ENCODE results near the gene OPA1. TPM values are rescaled to one million over a fixed set of nuclear protein-coding genes. Genes with fewer than 3 reads are reported as not detected.

Gene OPA1
- total RNA-seq, 1 experiment from 2014 or later: 115 TPM

GRCh38 chr3:193589129-193589528, 3.9 kb upstream of the OPA1 start:
- Mint-ChIP-seq H3K4me1 (ENCODE audit: low read depth, unreplicated experiment) (peaks cover 19% of the 10 kb centered on the region), H3K4me3 (ENCODE audit: low read depth, unreplicated experiment) (no peak overlapping the region), H3K27ac (ENCODE audit: unreplicated experiment) (no peak overlapping the region), H3K9me3 (ENCODE audit: low read depth, unreplicated experiment) (no peaks in the 10 kb centered on the region), H3K36me3 (ENCODE audit: insufficient read depth, unreplicated experiment) (peaks cover 24% of the 10 kb centered on the region), H3K27me3 (ENCODE audit: unreplicated experiment) (no peaks in the 10 kb centered on the region)
- CTCF ChIA-PET: no interaction called here
- no peak for TF ChIP-seq CTCF (IDR thresholded peaks at IDR 0.05; ENCODE audit: unreplicated experiment)
- intact Hi-C loops (cut with micrococcal nuclease; ENCODE audit: unreplicated experiment): no loop called here
- DNase-seq: no peak
- BruUV-seq (replicated peaks): no TSS peak

- CTCF ChIA-PET: interaction anchor here (0.6 kb wide), 3 partner anchors 15 to 1895 kb away, joined by 3 read pairs; no protein-coding TSS in a partner anchor
- Mint-ChIP-seq H3K9me3 (ENCODE audit: low read depth, unreplicated experiment) (no peaks in the 10 kb centered on the region), H3K4me1 (ENCODE audit: low read depth, unreplicated experiment) (peaks cover 19% of the 10 kb centered on the region), H3K4me3 (ENCODE audit: low read depth, unreplicated experiment) (peak overlapping the region; percentile 47), H3K27me3 (ENCODE audit: unreplicated experiment) (no peaks in the 10 kb centered on the region), H3K36me3 (ENCODE audit: insufficient read depth, unreplicated experiment) (peaks cover 29% of the 10 kb centered on the region), H3K27ac (ENCODE audit: unreplicated experiment) (peak overlapping the region; percentile 89)
- intact Hi-C loops (cut with micrococcal nuclease; ENCODE audit: unreplicated experiment): no loop called here
- no TSS peak for BruUV-seq (replicated peaks)
- DNase-seq: no peak
- TF ChIP-seq CTCF (IDR thresholded peaks at IDR 0.05; ENCODE audit: unreplicated experiment): no peak
Measured at GRCh38 chr3:193589616-193590015, 3.4 kb upstream of the OPA1 start.

- CTCF ChIA-PET: interaction anchor here (0.6 kb wide), 3 partner anchors 16 to 1895 kb away, joined by 3 read pairs; no protein-coding TSS in a partner anchor
- H3K9me3 Mint-ChIP-seq (ENCODE audit: low read depth, unreplicated experiment): no peaks in the 10 kb centered on the region
- intact Hi-C loops (cut with micrococcal nuclease; ENCODE audit: unreplicated experiment): no loop called here
- peaks cover 19% of the 10 kb centered on the region for H3K4me1 Mint-ChIP-seq (ENCODE audit: low read depth, unreplicated experiment)
- no TSS peak for BruUV-seq (replicated peaks)
- TF ChIP-seq CTCF (IDR thresholded peaks at IDR 0.05; ENCODE audit: unreplicated experiment): no peak
- H3K27ac Mint-ChIP-seq (ENCODE audit: unreplicated experiment): peak overlapping the region; percentile 89
- H3K36me3 Mint-ChIP-seq (ENCODE audit: insufficient read depth, unreplicated experiment): peaks cover 29% of the 10 kb centered on the region
- DNase-seq: peak; percentile 82
- H3K4me3 Mint-ChIP-seq (ENCODE audit: low read depth, unreplicated experiment): peak overlapping the region; percentile 47
- H3K27me3 Mint-ChIP-seq (ENCODE audit: unreplicated experiment): no peaks in the 10 kb centered on the region
Measured at GRCh38 chr3:193590088-193590856, 2.7 kb upstream of the OPA1 start.

GRCh38 chr3:193593668-193594030, 641 bp downstream of the OPA1 start:
- intact Hi-C loops (cut with micrococcal nuclease; ENCODE audit: unreplicated experiment): no loop called here
- no peaks in the 10 kb centered on the region for H3K9me3 Mint-ChIP-seq (ENCODE audit: low read depth, unreplicated experiment)
- peaks cover 41% of the 10 kb centered on the region for H3K36me3 Mint-ChIP-seq (ENCODE audit: insufficient read depth, unreplicated experiment)
- CTCF ChIA-PET: no interaction called here
- DNase-seq: no peak
- peaks cover 47% of the 10 kb centered on the region for H3K4me1 Mint-ChIP-seq (ENCODE audit: low read depth, unreplicated experiment)
- no peak for TF ChIP-seq CTCF (IDR thresholded peaks at IDR 0.05; ENCODE audit: unreplicated experiment)
- BruUV-seq (replicated peaks): no TSS peak
- no peaks in the 10 kb centered on the region for H3K27me3 Mint-ChIP-seq (ENCODE audit: unreplicated experiment)
- H3K4me3 Mint-ChIP-seq (ENCODE audit: low read depth, unreplicated experiment): peak overlapping the region; percentile 92
- H3K27ac Mint-ChIP-seq (ENCODE audit: unreplicated experiment): peak overlapping the region; percentile 96

All from Calu3 (cell line).